Measurements from ENCODE around the gene NPHS1.
A peak's percentile ranks its signal among the peaks of the same experiment; 100 is the strongest.

Gene NPHS1, protein sequence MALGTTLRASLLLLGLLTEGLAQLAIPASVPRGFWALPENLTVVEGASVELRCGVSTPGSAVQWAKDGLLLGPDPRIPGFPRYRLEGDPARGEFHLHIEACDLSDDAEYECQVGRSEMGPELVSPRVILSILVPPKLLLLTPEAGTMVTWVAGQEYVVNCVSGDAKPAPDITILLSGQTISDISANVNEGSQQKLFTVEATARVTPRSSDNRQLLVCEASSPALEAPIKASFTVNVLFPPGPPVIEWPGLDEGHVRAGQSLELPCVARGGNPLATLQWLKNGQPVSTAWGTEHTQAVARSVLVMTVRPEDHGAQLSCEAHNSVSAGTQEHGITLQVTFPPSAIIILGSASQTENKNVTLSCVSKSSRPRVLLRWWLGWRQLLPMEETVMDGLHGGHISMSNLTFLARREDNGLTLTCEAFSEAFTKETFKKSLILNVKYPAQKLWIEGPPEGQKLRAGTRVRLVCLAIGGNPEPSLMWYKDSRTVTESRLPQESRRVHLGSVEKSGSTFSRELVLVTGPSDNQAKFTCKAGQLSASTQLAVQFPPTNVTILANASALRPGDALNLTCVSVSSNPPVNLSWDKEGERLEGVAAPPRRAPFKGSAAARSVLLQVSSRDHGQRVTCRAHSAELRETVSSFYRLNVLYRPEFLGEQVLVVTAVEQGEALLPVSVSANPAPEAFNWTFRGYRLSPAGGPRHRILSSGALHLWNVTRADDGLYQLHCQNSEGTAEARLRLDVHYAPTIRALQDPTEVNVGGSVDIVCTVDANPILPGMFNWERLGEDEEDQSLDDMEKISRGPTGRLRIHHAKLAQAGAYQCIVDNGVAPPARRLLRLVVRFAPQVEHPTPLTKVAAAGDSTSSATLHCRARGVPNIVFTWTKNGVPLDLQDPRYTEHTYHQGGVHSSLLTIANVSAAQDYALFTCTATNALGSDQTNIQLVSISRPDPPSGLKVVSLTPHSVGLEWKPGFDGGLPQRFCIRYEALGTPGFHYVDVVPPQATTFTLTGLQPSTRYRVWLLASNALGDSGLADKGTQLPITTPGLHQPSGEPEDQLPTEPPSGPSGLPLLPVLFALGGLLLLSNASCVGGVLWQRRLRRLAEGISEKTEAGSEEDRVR (N-terminal part only)

GRCh38 chr19:35852029-35852780, at the start of gene NPHS1:
Gene NPHS1, minus strand, starts transcription at chr19:35852504. Its CDS starts 667 bp downstream, at chr19:35851837.
- TF ChIP-seq, protein P1, sequence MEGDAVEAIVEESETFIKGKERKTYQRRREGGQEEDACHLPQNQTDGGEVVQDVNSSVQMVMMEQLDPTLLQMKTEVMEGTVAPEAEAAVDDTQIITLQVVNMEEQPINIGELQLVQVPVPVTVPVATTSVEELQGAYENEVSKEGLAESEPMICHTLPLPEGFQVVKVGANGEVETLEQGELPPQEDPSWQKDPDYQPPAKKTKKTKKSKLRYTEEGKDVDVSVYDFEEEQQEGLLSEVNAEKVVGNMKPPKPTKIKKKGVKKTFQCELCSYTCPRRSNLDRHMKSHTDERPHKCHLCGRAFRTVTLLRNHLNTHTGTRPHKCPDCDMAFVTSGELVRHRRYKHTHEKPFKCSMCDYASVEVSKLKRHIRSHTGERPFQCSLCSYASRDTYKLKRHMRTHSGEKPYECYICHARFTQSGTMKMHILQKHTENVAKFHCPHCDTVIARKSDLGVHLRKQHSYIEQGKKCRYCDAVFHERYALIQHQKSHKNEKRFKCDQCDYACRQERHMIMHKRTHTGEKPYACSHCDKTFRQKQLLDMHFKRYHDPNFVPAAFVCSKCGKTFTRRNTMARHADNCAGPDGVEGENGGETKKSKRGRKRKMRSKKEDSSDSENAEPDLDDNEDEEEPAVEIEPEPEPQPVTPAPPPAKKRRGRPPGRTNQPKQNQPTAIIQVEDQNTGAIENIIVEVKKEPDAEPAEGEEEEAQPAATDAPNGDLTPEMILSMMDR (IDR thresholded peaks at IDR 0.05; ENCODE audit: low read depth, low read length, missing control alignments) = no peak
- Histone ChIP-seq H3K27me3 (replicated peaks) (peaks cover 43% of the 10 kb centered on the region), H3K36me3 (replicated peaks) (no peaks in the 10 kb centered on the region), H3K27ac (no peak within 1 kb of the TSS), H3K4me3 (ENCODE audit: low read depth, low read length) (no peak within 1 kb of the TSS)
- in situ Hi-C loops (cut with HindIII; ENCODE audit: low pct_ligation_motif_present, low sequenced_read_pairs) = no loop called here
- no peak for DNase-seq

DNA sequence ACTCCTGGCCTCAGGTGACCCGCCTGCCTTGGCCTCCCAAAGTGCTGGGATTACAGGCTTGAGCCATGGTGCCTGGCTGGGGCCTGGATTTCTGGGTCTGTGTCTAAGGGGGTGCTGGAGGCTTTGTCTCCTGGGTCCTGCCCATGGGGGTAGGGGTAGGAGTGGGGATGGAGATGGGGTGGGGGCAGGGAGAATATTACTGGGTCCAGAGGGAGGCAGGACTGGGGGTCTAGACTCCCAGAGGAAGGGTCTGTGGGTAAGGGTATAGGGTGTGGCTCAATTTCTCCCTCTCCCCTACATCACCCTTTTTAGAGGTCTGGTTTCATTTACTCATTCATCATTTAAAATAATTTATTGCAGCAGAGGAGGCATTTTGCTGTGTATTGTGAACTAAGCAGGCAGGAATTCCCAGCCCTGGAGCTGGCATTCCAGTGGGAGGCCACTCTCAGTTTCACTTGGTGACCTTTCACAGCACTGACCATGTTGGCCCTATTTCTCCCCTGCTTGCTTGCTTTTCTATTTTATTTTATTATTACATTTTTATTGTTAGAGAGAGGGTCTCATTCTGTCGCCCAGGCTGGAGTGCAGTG, 48.8 kb upstream of the NPHS1 start:
- TF ChIP-seq, protein P1 (IDR thresholded peaks at IDR 0.05; ENCODE audit: low read depth, low read length, missing control alignments) = no peak
- Histone ChIP-seq H3K4me3 (ENCODE audit: low read depth, low read length) (no peak overlapping the region), H3K27me3 (replicated peaks) (no peaks in the 10 kb centered on the region), H3K36me3 (replicated peaks) (peaks cover 4% of the 10 kb centered on the region), H3K27ac (peak overlapping the region; percentile 59)
- DNase-seq = peak; percentile 34
- in situ Hi-C loops (cut with HindIII; ENCODE audit: low pct_ligation_motif_present, low sequenced_read_pairs) = no loop called here

DNA sequence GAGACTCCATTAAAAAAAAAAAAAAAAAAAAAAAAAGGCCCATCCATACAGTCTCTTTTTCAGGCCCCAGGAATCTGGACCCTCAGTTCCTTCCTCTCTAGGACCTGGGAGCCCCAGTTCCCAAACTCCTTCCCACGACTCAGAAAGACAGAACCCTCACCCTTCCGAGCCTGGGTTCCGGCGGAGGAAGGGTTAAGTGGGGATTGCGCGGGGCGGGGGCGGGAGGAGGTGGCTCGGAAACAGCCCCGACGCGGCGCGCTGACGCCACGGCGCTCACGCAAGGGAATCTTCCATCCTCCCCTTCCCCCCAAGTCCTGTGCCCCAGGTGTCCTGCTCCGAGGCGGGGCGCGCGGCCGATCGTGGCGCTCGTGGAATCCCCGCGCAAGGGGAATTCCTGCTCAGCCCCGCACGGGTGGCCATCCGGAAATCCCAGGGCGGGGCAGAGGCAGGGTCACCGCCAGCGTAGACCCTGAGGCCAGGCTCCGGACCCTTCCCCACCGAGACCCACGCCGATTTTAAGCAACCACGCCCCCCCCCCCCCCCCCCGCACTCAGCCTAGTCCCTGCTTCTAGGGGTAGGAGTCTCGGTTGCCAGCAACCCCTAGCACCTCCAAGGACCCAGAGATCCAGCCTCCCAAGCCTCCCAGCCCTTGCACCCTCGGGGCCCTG, 47.4 kb upstream of the NPHS1 start:
- Histone ChIP-seq H3K36me3 (replicated peaks) (peaks cover 8% of the 10 kb centered on the region), H3K27me3 (replicated peaks) (no peaks in the 10 kb centered on the region), H3K27ac (peak overlapping the region; percentile 59), H3K4me3 (ENCODE audit: low read depth, low read length) (peak overlapping the region; percentile 74)
- TF ChIP-seq, protein P1 (IDR thresholded peaks at IDR 0.05; ENCODE audit: low read depth, low read length, missing control alignments) = no peak
- DNase-seq = peak; percentile 50
- in situ Hi-C loops (cut with HindIII; ENCODE audit: low pct_ligation_motif_present, low sequenced_read_pairs) = no loop called here

DNA sequence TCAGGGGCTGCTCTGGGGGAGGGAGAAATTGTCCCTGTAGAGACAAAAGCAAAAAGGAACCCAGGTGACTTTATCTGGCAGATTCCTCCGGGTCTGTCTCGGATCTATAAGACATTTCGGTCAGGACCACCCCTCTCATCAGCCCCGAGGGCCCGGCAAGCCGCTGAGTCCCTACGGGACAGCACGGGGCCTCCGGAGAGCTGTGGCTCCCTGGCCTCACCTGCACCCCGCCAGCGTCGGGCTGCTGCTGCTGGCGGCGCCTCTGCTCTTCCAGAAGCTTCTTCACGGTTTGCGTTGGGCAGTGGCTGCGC, 46.1 kb upstream of the NPHS1 start:
- in situ Hi-C loops (cut with HindIII; ENCODE audit: low pct_ligation_motif_present, low sequenced_read_pairs) = no loop called here
- Histone ChIP-seq H3K4me3 (ENCODE audit: low read depth, low read length) (peak overlapping the region; percentile 74), H3K36me3 (replicated peaks) (peaks cover 11% of the 10 kb centered on the region), H3K27me3 (replicated peaks) (no peaks in the 10 kb centered on the region), H3K27ac (no peak overlapping the region)
- no peak for DNase-seq
- TF ChIP-seq, protein P1 (IDR thresholded peaks at IDR 0.05; ENCODE audit: low read depth, low read length, missing control alignments) = no peak
